GM12865 (cell line): ENCODE results near the gene TTC16.

ENCODE experiments used
- DNase-seq: peaks from one replicate; pipeline ENCODE4 v3.0.0; 2010; ENCODE audit warnings: low read depth
- H3K4me3 ChIP-seq: 2 replicates; pipeline ENCODE4 v1.5.1; 2011; ENCODE audit warnings: mild to moderate bottlenecking, low read depth, low read length, control low read depth
- CTCF ChIP-seq: IDR thresholded peaks from 2 replicates; pipeline ENCODE4 v1.5.1; 2011; ENCODE audit warnings: low read length, control low read depth, low read depth, inconsistent platforms; ENCODE audit not compliant: insufficient read depth; ENCODE audit errors: missing control alignments

TTC16 gene

GRCh38 chr9:127689329-127690000 lies 26.4 kb upstream of the TTC16 start:
- no peak overlapping the region for H3K4me3 ChIP-seq
- TF ChIP-seq CTCF, result no peak
- DNase-seq, result no peak

GRCh38 chr9:127690735-127691134 lies 25.1 kb upstream of the TTC16 start:
- no peak for DNase-seq
- TF ChIP-seq CTCF, result no peak
- H3K4me3 ChIP-seq, result no peak overlapping the region

- no peak for DNase-seq
- TF ChIP-seq CTCF, result no peak
Observed at GRCh38 chr9:127692071-127692470, 23.8 kb upstream of the TTC16 start.

GRCh38 chr9:127693143-127693542 lies 22.7 kb upstream of the TTC16 start:
- no peak overlapping the region for H3K4me3 ChIP-seq
- no peak for DNase-seq
- no peak for TF ChIP-seq CTCF

More at GRCh38 chr9:127692071-127692470, 23.8 kb upstream of the TTC16 start:
- H3K4me3 ChIP-seq, result no peak overlapping the region

GRCh38 chr9:127693697-127694096 lies 22.2 kb upstream of the TTC16 start:
- no peak for TF ChIP-seq CTCF
- no peak overlapping the region for H3K4me3 ChIP-seq
- DNase-seq, result no peak

GRCh38 chr9:127694890-127695720 lies 20.8 kb upstream of the TTC16 start:
- TF ChIP-seq CTCF, result no peak
- no peak for DNase-seq
- H3K4me3 ChIP-seq, result no peak overlapping the region
